Motor neuron (in vitro differentiated cells): ENCODE results near the gene LY6G6F. TPM values are rescaled to one million over a fixed set of nuclear protein-coding genes. Genes with fewer than 3 reads are reported as not detected.
A peak's percentile ranks its signal among the peaks of the same experiment; 100 is the strongest.

Experiments used
- ATAC-seq, 8 experiments: fragments of 200-7000 bp; cut with Tn5 transposase; replicated peaks in 6 of 8; 2 replicates each; pipeline ENCODE4 v1.8.0; 2021; ENCODE audit warnings: mild to moderate bottlenecking in 8 of 8, moderate library complexity in 8 of 8
- H3K27ac ChIP-seq, 2 donors: fragments of 250-450 bp; sonication (Bioruptor Pico); 2 replicates each; pipeline ENCODE4 v1.9.0; 2021; ENCODE audit warnings: antibody characterized with exemption in 2 of 2, mild to moderate bottlenecking in 2 of 2, moderate library complexity in 1 of 2
- H3K4me1 ChIP-seq, 2 donors: fragments of 250-450 bp; sonication (Bioruptor Pico); replicated peaks in 1 of 2; 2 replicates each; pipeline ENCODE4 v1.6.1; 2021; ENCODE audit warnings: antibody characterized with exemption in 2 of 2, mild to moderate bottlenecking in 2 of 2, moderate library complexity in 1 of 2
- H3K4me3 ChIP-seq, 5 donors: fragments of 250-450 bp; sonication (Bioruptor Pico); 2 replicates each; pipeline ENCODE4 v1.9.0; 2021; ENCODE audit warnings: antibody characterized with exemption in 5 of 5, mild to moderate bottlenecking in 5 of 5, moderate library complexity in 4 of 5
- WGBS, 10 experiments: fragments of 450-650 bp; shearing (Covaris generic); methylation state at CpG; one replicate each; pipeline ENCODE4 v1.0.0; 2022; 5-methylcytosine and 5-hydroxymethylcytosine counted together
- in situ Hi-C, 9 experiments: fragments of 400-800 bp; cut with MboI; loops; one replicate each; pipeline ENCODE4 v1.15.0; 2021; ENCODE audit warnings: low sequenced_read_pairs in 9 of 9, low pct_unique_long_range_greater_than_20kb in 2 of 9; ENCODE audit not compliant: unreplicated experiment in 9 of 9
- total RNA-seq, 8 experiments: library from RNA; unstranded; fragments of 300-600 nt; gene quantifications; 2 replicates each; pipeline versions ENCODE4 v1.2.3 to v1.2.4, GENCODE V29; 2022

Gene LY6G6F
- total RNA-seq, 8 experiments from 2014 or later = not detected

DNA sequence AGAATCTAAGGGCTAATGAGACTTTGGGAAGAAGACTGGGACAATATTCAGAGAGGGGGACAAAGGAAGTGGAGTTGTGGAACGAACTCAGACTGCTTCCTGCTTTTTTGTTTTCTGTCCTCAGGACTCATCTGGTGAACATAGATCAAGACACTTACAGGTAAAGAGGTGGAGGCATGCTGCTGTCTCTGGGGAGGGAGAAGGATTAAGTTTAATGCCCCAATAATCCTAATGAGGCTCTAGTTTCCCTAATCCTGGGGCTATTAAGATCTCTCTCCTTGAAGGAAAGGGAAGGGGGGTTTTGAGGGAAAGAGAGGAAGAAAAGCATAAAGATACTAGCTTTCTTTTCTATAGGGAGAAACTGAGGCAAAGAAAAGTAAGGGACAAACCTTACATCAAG is 37.8 kb downstream of the LY6G6F start:
- in situ Hi-C loops = no loop called here
- H3K27ac ChIP-seq = no peak overlapping the region
- H3K4me1 ChIP-seq = peaks cover 0 to 4% of the 10 kb centered on the region in 2 donors
- ATAC-seq = no peak
- no peak overlapping the region for H3K4me3 ChIP-seq
- WGBS, 10 experiments = 50 to 100% (median 82%) methylated on average over 1 of the region's 1 CpG; no CpG with 5 or more reads in 4 of the 10 experiments

- WGBS, 10 experiments = 79 to 100% (median 96%) methylated on average over 1 to 8 of the region's 8 CpGs
- peak in 1 of 8 experiments; percentile 53 for ATAC-seq
- Histone ChIP-seq H3K4me1 (no peaks in the 10 kb centered on the region), H3K4me3 (no peak overlapping the region), H3K27ac (no peak overlapping the region)
- in situ Hi-C loops = no loop called here
These were observed 42.8 kb downstream of the LY6G6F start for GRCh38 chr6:31749301-31750036.

DNA sequence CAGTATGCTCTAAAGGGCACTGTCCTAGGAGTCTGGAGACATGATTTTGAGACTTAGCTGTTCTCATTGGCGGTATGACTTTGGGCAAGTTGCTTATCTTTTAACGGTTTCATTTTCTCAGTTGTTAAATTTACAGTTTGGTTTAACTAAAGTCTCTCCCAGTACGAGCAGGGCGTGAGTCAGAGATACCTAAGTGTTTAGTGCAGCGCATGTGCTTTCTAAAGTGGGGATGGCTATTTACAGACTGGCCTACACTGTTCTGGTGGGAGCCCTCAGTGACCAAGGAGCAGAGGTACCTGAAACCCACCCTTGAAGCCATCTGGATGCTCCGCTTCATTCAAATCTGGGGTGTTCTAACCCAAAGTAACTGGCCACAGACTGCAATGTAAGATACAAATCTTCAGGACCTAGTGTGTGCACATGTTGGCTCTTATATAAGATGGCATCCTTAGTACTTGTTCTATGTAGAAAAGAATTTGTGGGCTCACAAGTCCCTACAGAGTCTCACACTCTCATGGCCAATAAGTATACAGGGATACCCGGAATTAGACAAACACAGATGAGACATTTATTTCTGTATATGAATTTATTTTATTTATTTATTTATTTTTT is 43.9 kb downstream of the LY6G6F start:
- 67 to 100% (median 97%) methylated on average over 1 to 7 of the region's 7 CpGs; no CpG with 5 or more reads in 3 of the 10 experiments for WGBS, 10 experiments
- no peak overlapping the region for H3K27ac ChIP-seq
- in situ Hi-C loops = no loop called here
- no peak overlapping the region for H3K4me3 ChIP-seq
- ATAC-seq = no peak
- H3K4me1 ChIP-seq = no peaks in the 10 kb centered on the region

DNA sequence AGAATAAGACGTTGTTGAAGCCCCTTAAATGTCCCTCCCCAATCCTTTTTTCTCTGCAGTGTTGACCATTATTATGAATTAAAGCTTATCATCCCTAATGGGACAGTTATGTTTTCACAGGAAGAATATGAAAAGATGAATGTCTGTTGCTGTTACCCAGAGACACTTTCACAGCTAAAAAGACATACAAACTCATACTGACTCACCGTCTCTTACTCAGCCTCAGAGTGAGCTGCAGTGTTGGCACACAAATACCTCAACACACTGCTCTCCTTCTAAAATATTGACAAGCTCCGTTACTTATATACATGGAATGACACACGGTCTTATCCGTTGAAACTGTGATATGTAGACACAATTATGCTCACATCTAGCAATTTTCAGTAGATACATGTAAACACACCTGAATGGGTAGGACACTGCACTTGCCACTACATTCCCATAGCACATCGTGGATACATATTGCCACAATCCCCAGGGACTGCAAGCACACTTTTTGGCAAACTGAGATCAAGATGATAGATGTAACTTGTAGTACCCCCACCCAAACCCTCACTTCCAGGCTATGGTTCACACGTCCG is 46.2 kb downstream of the LY6G6F start:
- H3K4me3 ChIP-seq = no peak overlapping the region
- no peaks in the 10 kb centered on the region for H3K4me1 ChIP-seq
- in situ Hi-C loops = no loop called here
- no peak overlapping the region for H3K27ac ChIP-seq
- ATAC-seq = peak in 3 of 8 experiments; percentile 50 to 90 (median 70)
- 15 to 100% (median 72%) methylated on average over 2 to 7 of the region's 8 CpGs; no CpG with 5 or more reads in 1 of the 10 experiments for WGBS, 10 experiments

DNA sequence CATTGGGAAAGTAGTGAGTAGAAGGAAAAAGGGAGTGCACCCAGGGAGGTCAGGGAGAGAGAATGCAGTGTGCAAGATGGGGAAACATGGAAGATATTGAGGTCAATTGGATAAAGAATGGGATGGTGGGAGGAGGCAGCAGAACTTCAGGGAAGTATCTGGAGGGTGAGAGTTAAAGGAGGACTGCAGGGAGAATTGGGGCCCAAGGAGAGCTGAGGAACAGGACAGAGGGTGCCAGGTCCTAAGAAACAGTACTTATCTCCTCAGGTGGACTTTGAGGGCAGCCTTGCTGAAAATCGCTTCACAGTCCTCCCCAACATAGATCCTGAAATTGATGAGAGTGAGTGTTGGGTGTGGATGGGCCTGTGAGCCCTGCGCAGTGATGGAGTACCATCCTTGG is 51.6 kb downstream of the LY6G6F start:
- no peak overlapping the region for H3K27ac ChIP-seq
- 92 to 100% (median 100%) methylated on average over 1 to 2 of the region's 2 CpGs; no CpG with 5 or more reads in 7 of the 10 experiments for WGBS, 10 experiments
- ATAC-seq = no peak
- peaks cover 2 to 7% of the 10 kb centered on the region in 2 donors for H3K4me1 ChIP-seq
- in situ Hi-C loops = no loop called here
- no peak overlapping the region for H3K4me3 ChIP-seq

Other genes with a start within 250 kb of the LY6G6F start
- 1 to 10 TPM in 5 of 8 experiments, under 1 TPM in 2, not detected in 1; 0.49 to 4.2 (median 1.9) TPM for gene MICB, start 208.7 kb upstream of the LY6G6F start, total RNA-seq
- gene MCCD1, start 177.9 kb upstream of the LY6G6F start, total RNA-seq = 1 to 10 TPM in 2 of 8 experiments, under 1 TPM in 5, not detected in 1; 0.38 to 1.9 (median 0.75) TPM
- 100 to 1,000 TPM; 238 to 564 (median 386) TPM for gene DDX39B, start 164.9 kb upstream of the LY6G6F start, total RNA-seq
- gene ATP6V1G2, start 160.3 kb upstream of the LY6G6F start, total RNA-seq = 100 to 1,000 TPM in 2 of 8 experiments, 10 to 100 TPM in 3, 1 to 10 TPM in 2, under 1 TPM in 1; 0.25 to 110 (median 48.1) TPM
- gene NFKBIL1, start 159.3 kb upstream of the LY6G6F start, total RNA-seq = 10 to 100 TPM; 24.2 to 44.5 (median 31.6) TPM
- under 1 TPM in 6 of 8 experiments, not detected in 2; 0.11 to 0.76 (median 0.41) TPM for gene LTA, start 134.6 kb upstream of the LY6G6F start, total RNA-seq
- gene TNF, start 131.3 kb upstream of the LY6G6F start, total RNA-seq = 1 to 10 TPM in 1 of 8 experiments, under 1 TPM in 3, not detected in 4; 0.17 to 3.9 (median 0.68) TPM
- gene LTB, start 124.4 kb upstream of the LY6G6F start, total RNA-seq = 1 to 10 TPM in 2 of 8 experiments, under 1 TPM in 5, not detected in 1; 0.18 to 1.9 (median 0.81) TPM
- gene LST1, start 120.6 kb upstream of the LY6G6F start, total RNA-seq = 1 to 10 TPM in 2 of 8 experiments, under 1 TPM in 5, not detected in 1; 0.21 to 2.6 (median 0.63) TPM
- under 1 TPM in 3 of 8 experiments, not detected in 5; 0.29 to 0.71 (median 0.31) TPM for gene NCR3, start 113.9 kb upstream of the LY6G6F start, total RNA-seq
- gene AIF1, start 91.6 kb upstream of the LY6G6F start, total RNA-seq = 1 to 10 TPM in 5 of 8 experiments, not detected in 3; 1.1 to 3.1 (median 2.0) TPM
- 100 to 1,000 TPM in 4 of 8 experiments, 10 to 100 TPM in 4; 53.2 to 259 (median 92.0) TPM for gene PRRC2A, start 86.2 kb upstream of the LY6G6F start, total RNA-seq
- gene BAG6, start 54.2 kb upstream of the LY6G6F start, total RNA-seq = 100 to 1,000 TPM; 159 to 322 (median 247) TPM
- 1 to 10 TPM; 2.3 to 6.8 (median 5.3) TPM for gene APOM, start 51.0 kb upstream of the LY6G6F start, total RNA-seq
- gene C6orf47, start 46.1 kb upstream of the LY6G6F start, total RNA-seq = 10 to 100 TPM; 10.8 to 24.6 (median 15.5) TPM
- 10 to 100 TPM; 15.2 to 27.2 (median 22.0) TPM for gene GPANK1, start 41.9 kb upstream of the LY6G6F start, total RNA-seq
- gene CSNK2B, start 40.8 kb upstream of the LY6G6F start, total RNA-seq = 100 to 1,000 TPM; 112 to 225 (median 167) TPM
- 10 to 100 TPM in 2 of 8 experiments, 1 to 10 TPM in 6; 3.0 to 20.9 (median 6.3) TPM for gene LY6G5B, start 36.9 kb upstream of the LY6G6F start, total RNA-seq
- 1 to 10 TPM; 1.3 to 7.1 (median 2.8) TPM for gene LY6G5C, start 25.8 kb upstream of the LY6G6F start, total RNA-seq
- gene ABHD16A, start 3.5 kb upstream of the LY6G6F start, total RNA-seq = 10 to 100 TPM; 43.8 to 69.0 (median 52.5) TPM
- not detected for gene LY6G6D, start 8.5 kb downstream of the LY6G6F start, total RNA-seq
- gene LY6G6C, start 14.9 kb downstream of the LY6G6F start, total RNA-seq = 1 to 10 TPM in 1 of 8 experiments, under 1 TPM in 4, not detected in 3; 0.16 to 1.6 (median 0.41) TPM
- gene MPIG6B, start 16.5 kb downstream of the LY6G6F start, total RNA-seq = 1 to 10 TPM in 2 of 8 experiments, under 1 TPM in 6; 0.18 to 1.8 (median 0.58) TPM
- 100 to 1,000 TPM in 5 of 8 experiments, 10 to 100 TPM in 3; 15.5 to 168 (median 120) TPM for gene DDAH2, start 22.4 kb downstream of the LY6G6F start, total RNA-seq
- 100 to 1,000 TPM in 5 of 8 experiments, 10 to 100 TPM in 3; 73.5 to 627 (median 176) TPM for gene CLIC1, start 29.7 kb downstream of the LY6G6F start, total RNA-seq
- gene MSH5, start 33.1 kb downstream of the LY6G6F start, total RNA-seq = 10 to 100 TPM in 5 of 8 experiments, 1 to 10 TPM in 3; 3.8 to 65.3 (median 11.3) TPM
- 1 to 10 TPM in 7 of 8 experiments, under 1 TPM in 1; 0.87 to 8.0 (median 2.7) TPM for gene SAPCD1, start 55.8 kb downstream of the LY6G6F start, total RNA-seq
- gene VWA7, start 70.5 kb downstream of the LY6G6F start, total RNA-seq = 1 to 10 TPM in 6 of 8 experiments, under 1 TPM in 2; 0.63 to 2.9 (median 1.4) TPM
- gene VARS1, start 88.9 kb downstream of the LY6G6F start, total RNA-seq = 100 to 1,000 TPM in 2 of 8 experiments, 10 to 100 TPM in 6; 26.4 to 135 (median 52.7) TPM
- 10 to 100 TPM; 34.8 to 79.8 (median 47.1) TPM for gene LSM2, start 100.1 kb downstream of the LY6G6F start, total RNA-seq
- gene HSPA1L, start 108.4 kb downstream of the LY6G6F start, total RNA-seq = 1 to 10 TPM; 1.0 to 4.3 (median 3.1) TPM
- 100 to 1,000 TPM in 2 of 8 experiments, 10 to 100 TPM in 6; 29.3 to 514 (median 92.4) TPM for gene HSPA1A, start 108.7 kb downstream of the LY6G6F start, total RNA-seq
- 100 to 1,000 TPM in 6 of 8 experiments, 10 to 100 TPM in 2; 68.6 to 489 (median 130) TPM for gene HSPA1B, start 120.9 kb downstream of the LY6G6F start, total RNA-seq
- 100 to 1,000 TPM in 1 of 8 experiments, 10 to 100 TPM in 7; 22.8 to 106 (median 36.2) TPM for gene NEU1, start 156.0 kb downstream of the LY6G6F start, total RNA-seq
- gene SLC44A4, start 172.1 kb downstream of the LY6G6F start, total RNA-seq = 1 to 10 TPM in 2 of 8 experiments, under 1 TPM in 5, not detected in 1; 0.07 to 1.0 (median 0.41) TPM
- 100 to 1,000 TPM in 1 of 8 experiments, 10 to 100 TPM in 7; 19.9 to 112 (median 60.3) TPM for gene EHMT2, start 190.8 kb downstream of the LY6G6F start, total RNA-seq
- 10 to 100 TPM in 6 of 8 experiments, 1 to 10 TPM in 2; 1.9 to 34.9 (median 15.9) TPM for gene ZBTB12, start 195.2 kb downstream of the LY6G6F start, total RNA-seq
- gene C2, start 220.9 kb downstream of the LY6G6F start, total RNA-seq = 10 to 100 TPM in 1 of 8 experiments, 1 to 10 TPM in 6, under 1 TPM in 1; 0.67 to 55.1 (median 1.8) TPM
- 100 to 1,000 TPM in 1 of 8 experiments, 10 to 100 TPM in 3, 1 to 10 TPM in 4; 2.3 to 300 (median 12.7) TPM for gene CFB, start 239.2 kb downstream of the LY6G6F start, total RNA-seq